ENCODE results near the gene FAM222B. TPM values are rescaled to one million over a fixed set of nuclear protein-coding genes. Genes with fewer than 3 reads are reported as not detected.

The FAM222B gene
- total and polyA plus RNA-seq, 9 of the 15 experiments (the other 6 are each of a cell fraction or from before 2014, with no cell fraction given) = 4.0 to 34.6 (median 7.5) TPM

DNA sequence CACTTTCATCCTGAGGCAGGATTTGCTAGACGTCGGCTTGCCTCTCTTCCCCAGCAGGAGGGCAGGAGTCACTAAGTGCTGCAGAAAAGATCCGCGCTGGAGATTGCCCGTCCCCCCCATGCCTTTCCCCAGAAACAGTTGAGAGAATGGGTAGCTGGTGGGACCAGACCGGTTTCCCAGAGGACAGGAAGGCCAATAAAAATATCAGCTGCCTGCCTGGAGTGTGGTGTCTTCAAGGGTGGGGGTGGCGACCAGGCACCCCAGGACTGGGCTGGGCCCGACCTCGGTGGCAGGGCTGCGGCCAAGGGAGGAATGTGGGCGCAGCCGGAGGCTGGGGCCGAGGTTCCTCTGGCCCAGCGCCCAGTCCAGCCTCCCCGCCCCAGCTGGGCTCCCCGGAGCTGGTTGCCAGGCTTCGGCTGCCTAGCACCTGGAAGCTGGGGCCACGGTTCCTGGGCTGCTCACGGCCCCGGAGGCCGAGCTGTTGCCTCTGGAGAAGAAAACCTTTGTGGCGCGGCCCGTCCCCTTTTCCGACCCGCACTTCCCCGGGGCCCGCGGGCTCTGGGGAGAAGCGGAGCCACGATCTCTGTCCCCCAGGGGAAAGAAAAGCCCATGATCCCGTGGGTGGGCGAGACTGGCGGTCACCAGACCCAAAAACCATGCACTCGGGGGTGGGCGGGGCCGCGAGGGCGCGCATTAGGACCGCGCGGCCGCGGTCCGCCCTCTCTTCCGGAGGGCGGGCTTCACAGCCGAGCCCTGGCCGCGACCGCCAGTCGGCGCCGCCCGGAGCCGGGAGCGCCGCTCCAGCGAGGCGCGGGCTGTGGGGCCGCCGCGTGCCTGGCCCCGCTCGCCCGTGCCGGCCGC, 99.1 kb downstream of the FAM222B start, which contains the start of gene TRAF4 (continued):
- TF ChIP-seq JUN (IDR thresholded peaks at IDR 0.05; ENCODE audit: borderline replicate concordance, low read depth, low read length) (peak; percentile 46; the same call in 1 of the 2 replicates), JUN (CRISPR knock-in tag; IDR thresholded peaks at IDR 0.05; ENCODE audit: borderline replicate concordance) (no peak), U2AF1 (optimal IDR thresholded peaks at IDR 0.05; ENCODE audit: low read depth, low read length) (peak; percentile 31), RAD51 (IDR thresholded peaks at IDR 0.05; ENCODE audit: borderline replicate concordance, low read depth) (no peak), ETV1 (tag; conservative IDR thresholded peaks at IDR 0.05; ENCODE audit: low read depth) (peak; percentile 36; the same call in 1 of the 2 replicates), ZNF140 (CRISPR knock-in tag; IDR thresholded peaks at IDR 0.05) (no peak), FOSL1 (tag; conservative IDR thresholded peaks at IDR 0.05) (peak; percentile 43; the same call in 1 of the 2 replicates), EZH2 (IDR thresholded peaks at IDR 0.05; ENCODE audit: borderline replicate concordance, low read depth, low read length) (no peak), CBX2 (IDR thresholded peaks at IDR 0.05; ENCODE audit: insufficient read depth, low read length, poor library complexity, severe bottlenecking) (no peak)
- TF ChIP-seq, protein P1, sequence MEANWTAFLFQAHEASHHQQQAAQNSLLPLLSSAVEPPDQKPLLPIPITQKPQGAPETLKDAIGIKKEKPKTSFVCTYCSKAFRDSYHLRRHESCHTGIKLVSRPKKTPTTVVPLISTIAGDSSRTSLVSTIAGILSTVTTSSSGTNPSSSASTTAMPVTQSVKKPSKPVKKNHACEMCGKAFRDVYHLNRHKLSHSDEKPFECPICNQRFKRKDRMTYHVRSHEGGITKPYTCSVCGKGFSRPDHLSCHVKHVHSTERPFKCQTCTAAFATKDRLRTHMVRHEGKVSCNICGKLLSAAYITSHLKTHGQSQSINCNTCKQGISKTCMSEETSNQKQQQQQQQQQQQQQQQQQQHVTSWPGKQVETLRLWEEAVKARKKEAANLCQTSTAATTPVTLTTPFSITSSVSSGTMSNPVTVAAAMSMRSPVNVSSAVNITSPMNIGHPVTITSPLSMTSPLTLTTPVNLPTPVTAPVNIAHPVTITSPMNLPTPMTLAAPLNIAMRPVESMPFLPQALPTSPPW (CRISPR knock-in tag; IDR thresholded peaks at IDR 0.05) = peak; percentile 7
- TF ChIP-seq, protein P2, sequence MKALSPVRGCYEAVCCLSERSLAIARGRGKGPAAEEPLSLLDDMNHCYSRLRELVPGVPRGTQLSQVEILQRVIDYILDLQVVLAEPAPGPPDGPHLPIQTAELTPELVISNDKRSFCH (CRISPR knock-in tag; IDR thresholded peaks at IDR 0.05) = no peak
- TF ChIP-seq, protein P2 (tag; IDR thresholded peaks at IDR 0.05) = peak; percentile 52; the same call in 1 of the 2 replicates
- TF ChIP-seq, protein P3, sequence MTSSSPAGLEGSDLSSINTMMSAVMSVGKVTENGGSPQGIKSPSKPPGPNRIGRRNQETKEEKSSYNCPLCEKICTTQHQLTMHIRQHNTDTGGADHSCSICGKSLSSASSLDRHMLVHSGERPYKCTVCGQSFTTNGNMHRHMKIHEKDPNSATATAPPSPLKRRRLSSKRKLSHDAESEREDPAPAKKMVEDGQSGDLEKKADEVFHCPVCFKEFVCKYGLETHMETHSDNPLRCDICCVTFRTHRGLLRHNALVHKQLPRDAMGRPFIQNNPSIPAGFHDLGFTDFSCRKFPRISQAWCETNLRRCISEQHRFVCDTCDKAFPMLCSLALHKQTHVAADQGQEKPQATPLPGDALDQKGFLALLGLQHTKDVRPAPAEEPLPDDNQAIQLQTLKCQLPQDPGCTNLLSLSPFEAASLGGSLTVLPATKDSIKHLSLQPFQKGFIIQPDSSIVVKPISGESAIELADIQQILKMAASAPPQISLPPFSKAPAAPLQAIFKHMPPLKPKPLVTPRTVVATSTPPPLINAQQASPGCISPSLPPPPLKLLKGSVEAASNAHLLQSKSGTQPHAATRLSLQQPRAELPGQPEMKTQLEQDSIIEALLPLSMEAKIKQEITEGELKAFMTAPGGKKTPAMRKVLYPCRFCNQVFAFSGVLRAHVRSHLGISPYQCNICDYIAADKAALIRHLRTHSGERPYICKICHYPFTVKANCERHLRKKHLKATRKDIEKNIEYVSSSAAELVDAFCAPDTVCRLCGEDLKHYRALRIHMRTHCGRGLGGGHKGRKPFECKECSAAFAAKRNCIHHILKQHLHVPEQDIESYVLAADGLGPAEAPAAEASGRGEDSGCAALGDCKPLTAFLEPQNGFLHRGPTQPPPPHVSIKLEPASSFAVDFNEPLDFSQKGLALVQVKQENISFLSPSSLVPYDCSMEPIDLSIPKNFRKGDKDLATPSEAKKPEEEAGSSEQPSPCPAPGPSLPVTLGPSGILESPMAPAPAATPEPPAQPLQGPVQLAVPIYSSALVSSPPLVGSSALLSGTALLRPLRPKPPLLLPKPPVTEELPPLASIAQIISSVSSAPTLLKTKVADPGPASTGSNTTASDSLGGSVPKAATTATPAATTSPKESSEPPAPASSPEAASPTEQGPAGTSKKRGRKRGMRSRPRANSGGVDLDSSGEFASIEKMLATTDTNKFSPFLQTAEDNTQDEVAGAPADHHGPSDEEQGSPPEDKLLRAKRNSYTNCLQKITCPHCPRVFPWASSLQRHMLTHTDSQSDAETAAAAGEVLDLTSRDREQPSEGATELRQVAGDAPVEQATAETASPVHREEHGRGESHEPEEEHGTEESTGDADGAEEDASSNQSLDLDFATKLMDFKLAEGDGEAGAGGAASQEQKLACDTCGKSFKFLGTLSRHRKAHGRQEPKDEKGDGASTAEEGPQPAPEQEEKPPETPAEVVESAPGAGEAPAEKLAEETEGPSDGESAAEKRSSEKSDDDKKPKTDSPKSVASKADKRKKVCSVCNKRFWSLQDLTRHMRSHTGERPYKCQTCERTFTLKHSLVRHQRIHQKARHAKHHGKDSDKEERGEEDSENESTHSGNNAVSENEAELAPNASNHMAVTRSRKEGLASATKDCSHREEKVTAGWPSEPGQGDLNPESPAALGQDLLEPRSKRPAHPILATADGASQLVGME (CRISPR knock-in tag; IDR thresholded peaks at IDR 0.05) = peak; percentile 66; the same call in 1 of the 2 replicates
- TF ChIP-seq, protein P4, sequence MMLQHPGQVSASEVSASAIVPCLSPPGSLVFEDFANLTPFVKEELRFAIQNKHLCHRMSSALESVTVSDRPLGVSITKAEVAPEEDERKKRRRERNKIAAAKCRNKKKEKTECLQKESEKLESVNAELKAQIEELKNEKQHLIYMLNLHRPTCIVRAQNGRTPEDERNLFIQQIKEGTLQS (IDR thresholded peaks at IDR 0.05) = no peak
- TF ChIP-seq, protein P4 (CRISPR knock-in tag; conservative IDR thresholded peaks at IDR 0.05) = no peak
- TF ChIP-seq, protein P5, sequence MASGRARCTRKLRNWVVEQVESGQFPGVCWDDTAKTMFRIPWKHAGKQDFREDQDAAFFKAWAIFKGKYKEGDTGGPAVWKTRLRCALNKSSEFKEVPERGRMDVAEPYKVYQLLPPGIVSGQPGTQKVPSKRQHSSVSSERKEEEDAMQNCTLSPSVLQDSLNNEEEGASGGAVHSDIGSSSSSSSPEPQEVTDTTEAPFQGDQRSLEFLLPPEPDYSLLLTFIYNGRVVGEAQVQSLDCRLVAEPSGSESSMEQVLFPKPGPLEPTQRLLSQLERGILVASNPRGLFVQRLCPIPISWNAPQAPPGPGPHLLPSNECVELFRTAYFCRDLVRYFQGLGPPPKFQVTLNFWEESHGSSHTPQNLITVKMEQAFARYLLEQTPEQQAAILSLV (tag; IDR thresholded peaks at IDR 0.05) = no peak

Data from K562 (cell line).